Ascending aorta (tissue), 2 donors: Measurements from ENCODE around the gene DNER. TPM values are rescaled to one million over a fixed set of nuclear protein-coding genes. Genes with fewer than 3 reads are reported as not detected.

ENCODE experiments used
- DNase-seq, 2 donors: peaks; one replicate each; pipeline ENCODE4 v3.0.0-alpha.2; 2019; ENCODE audit warnings: low spot score in 2 of 2
- H3K27ac ChIP-seq, 2 donors: fragments of 200-600 bp; sonication (generic); one replicate each; pipeline ENCODE4 v1.5.1; 2016 to 2017; ENCODE audit warnings: mild to moderate bottlenecking in 1 of 2
- H3K27me3 ChIP-seq: fragments of 200-600 bp; sonication (generic); one replicate; pipeline ENCODE4 v1.5.1; 2017
- H3K36me3 ChIP-seq, 2 donors: fragments of 200-600 bp; sonication (generic); one replicate each; pipeline ENCODE4 v1.5.1; 2016
- H3K4me1 ChIP-seq, 2 donors: fragments of 200-600 bp; sonication (generic); one replicate each; pipeline ENCODE4 v1.5.1; 2016 to 2017; ENCODE audit warnings: mild to moderate bottlenecking in 1 of 2
- H3K4me3 ChIP-seq, 2 donors: fragments of 200-600 bp; sonication (generic); one replicate each; pipeline ENCODE4 v1.5.1; 2016 to 2017; ENCODE audit warnings: mild to moderate bottlenecking in 1 of 2
- H3K9me3 ChIP-seq, 2 donors: fragments of 200-600 bp; sonication (generic); one replicate each; pipeline ENCODE4 v1.5.1; 2016
- CTCF ChIP-seq, 3 experiments: fragments of 200-600 bp in 2 of 3; fragments of 450-650 bp in 1 of 3; sonication (generic) in 2 of 3; IDR thresholded peaks; one replicate each; pipeline ENCODE4 v1.5.1; 2016 to 2019; ENCODE audit warnings: antibody characterized with exemption in 3 of 3, mild to moderate bottlenecking in 1 of 3, moderate library complexity in 1 of 3
- intact Hi-C: fragments of 100-400 bp; cut with DNase I; formaldehyde crosslinking; loops from one replicate; pipeline ENCODE4 v1.15.1; 2023
- total RNA-seq: library from RNA; depleted of rRNA; stranded (reverse); fragments of >200 nt; gene quantifications from one replicate; pipeline ENCODE4 v1.1.0, GENCODE V29; 2016

Gene DNER
- total RNA-seq, 1 donor from 2014 or later: 1.2 TPM

GRCh38 chr2:229646186-229646723, 68.1 kb downstream of the DNER start:
- TF ChIP-seq CTCF (IDR thresholded peaks at IDR 0.05): no peak
- no peaks in the 10 kb centered on the region for H3K36me3 ChIP-seq
- DNase-seq: no peak
- no peaks in the 10 kb centered on the region for H3K27me3 ChIP-seq
- H3K27ac ChIP-seq: no peak overlapping the region
- H3K9me3 ChIP-seq: no peaks in the 10 kb centered on the region
- H3K4me1 ChIP-seq: no peaks in the 10 kb centered on the region
- no peak overlapping the region for H3K4me3 ChIP-seq
- intact Hi-C loops: no loop called here

GRCh38 chr2:229642371-229642770, 72.0 kb downstream of the DNER start:
- no peaks in the 10 kb centered on the region for H3K9me3 ChIP-seq
- H3K36me3 ChIP-seq: no peaks in the 10 kb centered on the region
- no peak overlapping the region for H3K27ac ChIP-seq
- TF ChIP-seq CTCF (IDR thresholded peaks at IDR 0.05): no peak
- DNase-seq: no peak
- no peaks in the 10 kb centered on the region for H3K4me1 ChIP-seq
- H3K27me3 ChIP-seq: no peaks in the 10 kb centered on the region
- no peak overlapping the region for H3K4me3 ChIP-seq
- intact Hi-C loops: no loop called here

DNA sequence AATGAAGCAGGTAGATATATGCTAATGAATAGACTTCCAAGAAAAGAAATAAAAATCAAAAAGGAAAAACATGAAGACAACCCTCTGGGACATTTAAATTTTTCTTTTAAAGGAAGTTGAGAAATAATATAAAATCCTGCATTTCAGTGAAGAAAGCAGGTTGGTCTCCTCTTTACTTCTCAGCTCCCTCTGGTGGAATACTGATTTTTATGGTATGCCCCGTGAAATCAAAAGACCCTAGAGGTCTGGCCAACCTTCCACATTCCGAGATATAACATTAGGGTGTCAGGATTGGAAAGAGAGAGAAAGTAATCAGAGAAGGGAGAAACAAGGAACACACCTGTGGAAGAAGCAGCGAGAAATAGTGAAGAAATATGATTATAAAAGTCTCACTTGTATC, 72.7 kb downstream of the DNER start:
- Histone ChIP-seq H3K4me1 (no peaks in the 10 kb centered on the region), H3K36me3 (no peaks in the 10 kb centered on the region), H3K9me3 (no peaks in the 10 kb centered on the region), H3K27ac (no peak overlapping the region), H3K27me3 (no peaks in the 10 kb centered on the region), H3K4me3 (no peak overlapping the region)
- intact Hi-C loops: no loop called here
- TF ChIP-seq CTCF (IDR thresholded peaks at IDR 0.05): no peak
- DNase-seq: no peak

GRCh38 chr2:229640636-229641035, 73.7 kb downstream of the DNER start:
- no peaks in the 10 kb centered on the region for H3K4me1 ChIP-seq
- no peaks in the 10 kb centered on the region for H3K27me3 ChIP-seq
- intact Hi-C loops: no loop called here
- no peaks in the 10 kb centered on the region for H3K36me3 ChIP-seq
- no peak for DNase-seq
- TF ChIP-seq CTCF (IDR thresholded peaks at IDR 0.05): no peak
- H3K27ac ChIP-seq: no peak overlapping the region
- no peaks in the 10 kb centered on the region for H3K9me3 ChIP-seq
- no peak overlapping the region for H3K4me3 ChIP-seq

DNA sequence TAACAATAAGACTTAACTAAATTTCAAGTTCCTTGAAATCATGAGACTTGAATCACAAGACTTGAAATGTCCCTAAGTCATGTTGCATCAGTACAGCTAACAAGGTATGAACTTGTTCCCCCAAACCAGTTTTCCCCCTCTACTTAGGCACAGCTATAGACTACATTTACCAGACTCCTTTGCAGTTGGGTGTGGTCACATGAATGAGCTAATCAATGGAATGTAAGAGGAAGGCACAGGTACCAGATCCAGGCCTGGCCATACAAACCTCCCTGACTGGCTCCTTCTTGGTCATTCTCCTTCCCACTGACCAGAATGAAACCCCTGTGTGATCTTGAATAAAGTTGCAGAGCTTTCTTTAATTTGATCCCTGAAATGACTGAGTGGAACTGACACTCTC, 77.8 kb downstream of the DNER start:
- Histone ChIP-seq H3K4me1 (no peaks in the 10 kb centered on the region), H3K36me3 (no peaks in the 10 kb centered on the region), H3K27me3 (no peaks in the 10 kb centered on the region), H3K27ac (no peak overlapping the region), H3K4me3 (no peak overlapping the region), H3K9me3 (no peaks in the 10 kb centered on the region)
- no peak for DNase-seq
- intact Hi-C loops: no loop called here
- no peak for TF ChIP-seq CTCF (IDR thresholded peaks at IDR 0.05)

- DNase-seq: no peak
- intact Hi-C loops: no loop called here
- H3K36me3 ChIP-seq: no peaks in the 10 kb centered on the region
- H3K27ac ChIP-seq: no peak overlapping the region
- H3K4me3 ChIP-seq: no peak overlapping the region
- H3K9me3 ChIP-seq: no peaks in the 10 kb centered on the region
- no peak for TF ChIP-seq CTCF (IDR thresholded peaks at IDR 0.05)
- no peaks in the 10 kb centered on the region for H3K27me3 ChIP-seq
- H3K4me1 ChIP-seq: no peaks in the 10 kb centered on the region
These were observed 79.0 kb downstream of the DNER start for GRCh38 chr2:229635371-229635680.
